K562 (cell line): Measurements from ENCODE around the gene PLCB3. TPM values are rescaled to one million over a fixed set of nuclear protein-coding genes. Genes with fewer than 3 reads are reported as not detected.

ENCODE experiments used
- BCOR ChIP-seq: fragments of 450-650 bp; IDR thresholded peaks from 2 replicates; pipeline ENCODE4 v1.6.1; 2016
- CLOCK ChIP-seq: fragments of 250-450 bp; sonication (Bioruptor Pico); IDR thresholded peaks from 2 replicates; pipeline ENCODE4 v1.4.0; 2020; ENCODE audit warnings: mild to moderate bottlenecking, moderate library complexity, borderline replicate concordance
- CTBP1 ChIP-seq: fragments of 450-650 bp; IDR thresholded peaks from 2 replicates; pipeline ENCODE4 v1.6.1; 2016; ENCODE audit warnings: borderline replicate concordance
- FIP1L1 ChIP-seq: fragments of 200-400 bp; formaldehyde crosslinking; IDR thresholded peaks from 2 replicates; pipeline ENCODE4 v1.6.1; 2018; ENCODE audit warnings: mild to moderate bottlenecking, low read depth, low read length; ENCODE audit not compliant: poor library complexity, severe bottlenecking
- FOS ChIP-seq: IDR thresholded peaks from 3 replicates; pipeline ENCODE4 v1.6.1; 2011; ENCODE audit not compliant: insufficient read length; ENCODE audit errors: extremely low read depth
- GTF2B ChIP-seq: IDR thresholded peaks from 2 replicates; pipeline ENCODE4 v1.6.1; 2011; ENCODE audit not compliant: insufficient read length; ENCODE audit errors: extremely low read depth
- GTF2E2 ChIP-seq: fragments of 200-800 bp; sonication (Bioruptor generic); IDR thresholded peaks from 2 replicates; pipeline ENCODE4 v1.6.1; 2016; ENCODE audit warnings: missing genetic modification characterization, missing compliant biosample characterization
- NR2C2 ChIP-seq, 2 experiments: fragments of 200-800 bp in 1 of 2; sonication (Bioruptor generic) in 1 of 2; sonication (generic) in 1 of 2; formaldehyde crosslinking in 1 of 2; IDR thresholded peaks; 2 replicates each; pipeline versions ENCODE4 v1.6.1 to v1.8.0; 2016 to 2022; ENCODE audit warnings: mild to moderate bottlenecking in 1 of 2, missing compliant biosample characterization in 1 of 2, missing genetic modification characterization in 1 of 2, missing genetic modification reagents in 1 of 2
- NRF1 ChIP-seq, 2 experiments: fragments of 450-650 bp; IDR thresholded peaks in 1 of 2; conservative IDR thresholded peaks in 1 of 2; 2 replicates each; pipeline ENCODE4 v1.6.1; 2014; ENCODE audit warnings: mild to moderate bottlenecking in 2 of 2
- VEZF1 ChIP-seq: fragments of 200-800 bp; sonication (Bioruptor generic); IDR thresholded peaks from 2 replicates; pipeline ENCODE4 v1.6.1; 2017; ENCODE audit warnings: missing genetic modification characterization, missing compliant biosample characterization
- ZNF184 ChIP-seq: sonication (generic); formaldehyde crosslinking; IDR thresholded peaks from 2 replicates; pipeline ENCODE4 v1.5.0; 2020; ENCODE audit warnings: missing genetic modification reagents
- ZNF518B ChIP-seq: fragments of 250-450 bp; sonication (Bioruptor Pico); IDR thresholded peaks from 2 replicates; pipeline ENCODE4 v1.5.0; 2021; ENCODE audit warnings: mild to moderate bottlenecking, moderate library complexity
- polyA plus RNA-seq, 8 experiments: library from polyadenylated mRNA; depleted of rRNA in 4 of 8; stranded (reverse) in 5 of 8; unstranded in 3 of 8; fragments of >200 nt; fragmentation: Nextera tagmentation in 2 of 8; fragmentation: Illumina TruSeq in 1 of 8; extraction: Ambion mirVana in 2 of 8; extraction: Trizol in 1 of 8; gene quantifications; 2 replicates each; pipeline versions ENCODE4 v1.2.1 to v1.2.3, GENCODE V29; 2011 to 2014; ENCODE audit warnings: inconsistent platforms in 1 of 8, missing spikeins in 1 of 8
- total RNA-seq, 7 experiments: library from RNA; depleted of rRNA in 6 of 7; stranded (reverse); fragments of >200 nt in 6 of 7; fragmentation: Illumina TruSeq in 2 of 7; extraction: Trizol in 2 of 7; gene quantifications; 2 replicates each; pipeline versions ENCODE4 v1.2.1 to v1.2.3, GENCODE V29; 2011 to 2021; ENCODE audit warnings: low replicate concordance in 1 of 7

The PLCB3 gene
- total and polyA plus RNA-seq, 9 of the 15 experiments (the other 6 are each of a cell fraction or from before 2014, with no cell fraction given), result 0.31 to 44.8 (median 14.6) TPM

- TF ChIP-seq GTF2E2, result peak; percentile 77
- no peak for TF ChIP-seq ZNF184 (CRISPR knock-in tag)
- TF ChIP-seq FOS, result no peak
- no peak for TF ChIP-seq NR2C2 (CRISPR knock-in tag; IDR thresholded peaks at IDR 0.05)
- peak; percentile 94 for TF ChIP-seq NR2C2 (tag; IDR thresholded peaks at IDR 0.05)
- TF ChIP-seq GTF2B, result no peak
- TF ChIP-seq ZNF518B (CRISPR knock-in tag), result no peak
- no peak for TF ChIP-seq BCOR
- TF ChIP-seq CLOCK (CRISPR knock-in tag), result no peak
- peak; percentile 98 for TF ChIP-seq NRF1 (conservative IDR thresholded peaks at IDR 0.05 in 1 of 2, IDR thresholded peaks at IDR 0.05 in 1 of 2)
- no peak for TF ChIP-seq FIP1L1
- TF ChIP-seq CTBP1, result peak; percentile 34; the same call in 1 of the 2 replicates
- peak; percentile 79 for TF ChIP-seq VEZF1 (CRISPR knock-in tag)
These were observed 10.7 kb upstream of the PLCB3 start, which contains the start of gene FKBP2 (continued) for GRCh38 chr11:64240435-64241240.
